ENCODE measurements around the gene ZNF287. TPM values are rescaled to one million over a fixed set of nuclear protein-coding genes. Genes with fewer than 3 reads are reported as not detected.

Gene ZNF287
- total RNA-seq, 1 donor from 2014 or later = 15.4 TPM

GRCh38 chr17:16512011-16512410 lies 57.0 kb downstream of the ZNF287 start:
- POLR2A ChIA-PET = no interaction called here
- peaks cover 22% of the 10 kb centered on the region for H3K27me3 Mint-ChIP-seq
- H3K4me3 Mint-ChIP-seq = no peak overlapping the region
- no peaks in the 10 kb centered on the region for H3K36me3 Mint-ChIP-seq (ENCODE audit: low read depth)
- DNase-seq (no peak), ATAC-seq (ENCODE audit: low read depth) (no peak)
- intact Hi-C loops (cut with micrococcal nuclease) = no loop called here
- H3K27ac Mint-ChIP-seq = no peak overlapping the region
- CTCF ChIA-PET = interaction anchor here (1.2 to 2.2 kb wide), 2 partner anchors 9 to 148 kb away, joined by 4 to 13 read pairs; no protein-coding TSS in a partner anchor
- TF ChIP-seq CTCF (IDR thresholded peaks at IDR 0.05) = no peak
- H3K4me1 Mint-ChIP-seq = peaks cover 3% of the 10 kb centered on the region
- H3K9me3 Mint-ChIP-seq = no peaks in the 10 kb centered on the region

DNA sequence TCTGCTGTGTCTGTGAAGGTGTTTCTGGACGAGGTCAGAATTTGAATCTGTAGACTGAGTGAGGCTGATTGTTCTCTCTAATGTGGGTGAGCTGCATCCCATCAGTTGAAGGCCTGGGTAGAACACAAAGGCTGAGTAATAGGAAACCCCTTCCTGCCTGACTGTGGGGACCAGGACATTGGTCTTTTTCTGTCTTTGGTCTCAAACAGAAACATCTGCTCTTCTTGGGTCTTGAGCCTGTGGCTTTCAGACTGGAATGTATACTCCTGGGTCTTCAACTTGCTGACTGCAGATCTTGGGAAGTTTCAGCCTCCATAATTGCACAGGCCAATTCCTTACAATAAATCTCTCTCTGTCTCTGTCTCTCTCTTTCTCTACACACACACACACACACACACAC lies 57.4 kb downstream of the ZNF287 start:
- ATAC-seq (ENCODE audit: low read depth) (no peak), DNase-seq (no peak)
- Mint-ChIP-seq H3K27ac (no peak overlapping the region), H3K4me3 (no peak overlapping the region), H3K27me3 (peaks cover 20% of the 10 kb centered on the region), H3K4me1 (peaks cover 3% of the 10 kb centered on the region), H3K9me3 (no peaks in the 10 kb centered on the region), H3K36me3 (ENCODE audit: low read depth) (no peaks in the 10 kb centered on the region)
- intact Hi-C loops (cut with micrococcal nuclease) = no loop called here
- no peak for TF ChIP-seq CTCF (IDR thresholded peaks at IDR 0.05)
- POLR2A ChIA-PET = no interaction called here
- CTCF ChIA-PET = interaction anchor here (1.2 to 2.2 kb wide), 2 partner anchors 10 to 148 kb away, joined by 4 to 13 read pairs; no protein-coding TSS in a partner anchor

- no peak overlapping the region for H3K4me3 Mint-ChIP-seq
- intact Hi-C loops (cut with micrococcal nuclease) = no loop called here
- CTCF ChIA-PET = interaction anchor here (1.0 kb wide), 1 partner anchor 14 kb away, joined by 4 read pairs; no protein-coding TSS in a partner anchor
- H3K27ac Mint-ChIP-seq = no peak overlapping the region
- H3K27me3 Mint-ChIP-seq = peaks cover 12% of the 10 kb centered on the region
- H3K36me3 Mint-ChIP-seq (ENCODE audit: low read depth) = no peaks in the 10 kb centered on the region
- no peaks in the 10 kb centered on the region for H3K9me3 Mint-ChIP-seq
- ATAC-seq (ENCODE audit: low read depth) = no peak
- DNase-seq = no peak
- H3K4me1 Mint-ChIP-seq = peaks cover 3% of the 10 kb centered on the region
- no peak for TF ChIP-seq CTCF (IDR thresholded peaks at IDR 0.05)
- POLR2A ChIA-PET = no interaction called here
Observed at GRCh38 chr17:16507918-16508533, 61.0 kb downstream of the ZNF287 start.

DNA sequence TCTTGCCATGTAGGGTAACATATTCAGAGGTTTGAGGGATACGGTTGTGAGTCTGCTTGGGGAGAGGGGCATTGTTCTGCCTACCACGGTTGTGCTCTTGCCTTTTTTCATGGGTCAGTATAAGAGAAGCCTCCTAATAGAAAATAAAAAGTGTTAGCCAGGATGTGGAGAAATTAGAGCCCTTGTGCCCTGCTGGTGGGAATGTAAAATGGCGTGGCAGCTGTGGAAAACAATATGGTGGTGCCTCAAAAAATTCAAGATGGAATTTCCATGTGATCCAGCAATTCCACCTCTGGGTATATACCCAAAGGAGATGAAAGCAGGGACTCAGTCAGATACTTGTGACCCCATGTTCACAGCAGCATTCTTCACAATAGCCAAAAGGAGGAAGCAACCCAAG lies 62.8 kb downstream of the ZNF287 start:
- intact Hi-C loops (cut with micrococcal nuclease) = no loop called here
- no peak for TF ChIP-seq CTCF (IDR thresholded peaks at IDR 0.05)
- ChIA-PET CTCF (no interaction called here), POLR2A (no interaction called here)
- Mint-ChIP-seq H3K9me3 (no peaks in the 10 kb centered on the region), H3K4me3 (no peak overlapping the region), H3K36me3 (ENCODE audit: low read depth) (no peaks in the 10 kb centered on the region), H3K27ac (no peak overlapping the region), H3K27me3 (peaks cover 12% of the 10 kb centered on the region), H3K4me1 (no peaks in the 10 kb centered on the region)
- no peak for ATAC-seq (ENCODE audit: low read depth)
- no peak for DNase-seq

GRCh38 chr17:16504984-16505383 lies 64.0 kb downstream of the ZNF287 start:
- no peak for TF ChIP-seq CTCF (IDR thresholded peaks at IDR 0.05)
- ATAC-seq (ENCODE audit: low read depth) (no peak), DNase-seq (no peak)
- H3K4me3 Mint-ChIP-seq = no peak overlapping the region
- peaks cover 12% of the 10 kb centered on the region for H3K27me3 Mint-ChIP-seq
- intact Hi-C loops (cut with micrococcal nuclease) = no loop called here
- CTCF ChIA-PET = no interaction called here
- POLR2A ChIA-PET = no interaction called here
- no peaks in the 10 kb centered on the region for H3K9me3 Mint-ChIP-seq
- H3K4me1 Mint-ChIP-seq = no peaks in the 10 kb centered on the region
- H3K36me3 Mint-ChIP-seq (ENCODE audit: low read depth) = no peaks in the 10 kb centered on the region
- H3K27ac Mint-ChIP-seq = no peak overlapping the region

Other genes with a start within 250 kb of the ZNF287 start
- 24.0 and 25.7 TPM in 2 replicates for gene CENPV, start 215.7 kb downstream of the ZNF287 start, total RNA-seq
- 1,031 and 1,128 TPM in 2 replicates for gene UBB, start 188.1 kb downstream of the ZNF287 start, total RNA-seq
- 58.3 and 65.8 TPM in 2 replicates for gene TRPV2, start 153.6 kb downstream of the ZNF287 start, total RNA-seq
- gene LRRC75A, start 77.0 kb downstream of the ZNF287 start, total RNA-seq = 0.54 and 0.98 TPM in 2 replicates
- gene ZNF624, start 84.6 kb upstream of the ZNF287 start, total RNA-seq = 6.3 and 6.9 TPM in 2 replicates
- 2.3 and 3.0 TPM in 2 replicates for gene CCDC144A, start 121.0 kb upstream of the ZNF287 start, total RNA-seq